HepG2 (cell line): ENCODE measurements around the gene RAB3D. TPM values are rescaled to one million over a fixed set of nuclear protein-coding genes. Genes with fewer than 3 reads are reported as not detected.

ENCODE experiments used
- ERF ChIP-seq: IDR thresholded peaks from 2 replicates; pipeline ENCODE4 v1.6.1; 2018; ENCODE audit warnings: missing biosample characterization, missing genetic modification reagents
- GATA4 ChIP-seq: sonication (generic); IDR thresholded peaks from 2 replicates; pipeline ENCODE4 v1.6.1; 2016; ENCODE audit warnings: antibody characterized with exemption, low read depth, borderline replicate concordance
- HMG20B ChIP-seq: conservative IDR thresholded peaks from 2 replicates; pipeline ENCODE4 v1.6.1; 2016; ENCODE audit warnings: missing genetic modification reagents, missing compliant biosample characterization
- JUNB ChIP-seq: sonication (generic); formaldehyde crosslinking; IDR thresholded peaks from 2 replicates; pipeline ENCODE4 v1.8.0; 2022; ENCODE audit warnings: missing genetic modification reagents, mild to moderate bottlenecking, borderline replicate concordance
- KLF16 ChIP-seq, 2 experiments: sonication (generic) in 1 of 2; formaldehyde crosslinking in 1 of 2; IDR thresholded peaks; 2 replicates each; pipeline versions ENCODE4 v1.6.1 to v1.8.0; 2016 to 2023; ENCODE audit warnings: missing genetic modification reagents in 2 of 2, missing compliant biosample characterization in 1 of 2
- MAF1 ChIP-seq: sonication (generic); formaldehyde crosslinking; IDR thresholded peaks from 2 replicates; pipeline ENCODE4 v1.5.0; 2020; ENCODE audit warnings: missing genetic modification reagents, borderline replicate concordance
- RERE ChIP-seq: IDR thresholded peaks from 2 replicates; pipeline ENCODE4 v1.6.1; 2016; ENCODE audit warnings: low read depth, missing genetic modification reagents, missing compliant biosample characterization
- SNRNP70 ChIP-seq: fragments of 200-400 bp; formaldehyde crosslinking; IDR thresholded peaks from 2 replicates; pipeline ENCODE4 v1.6.1; 2017; ENCODE audit warnings: mild to moderate bottlenecking, low read depth, low read length, moderate library complexity
- ZFP36L1 ChIP-seq: sonication (generic); formaldehyde crosslinking; IDR thresholded peaks from 2 replicates; pipeline ENCODE4 v1.8.0; 2022; ENCODE audit warnings: mild to moderate bottlenecking, missing genetic modification reagents, moderate library complexity
- ZNF160 ChIP-seq: sonication (generic); formaldehyde crosslinking; IDR thresholded peaks from 2 replicates; pipeline ENCODE4 v1.8.0; 2022; ENCODE audit warnings: mild to moderate bottlenecking, inconsistent platforms, missing genetic modification reagents
- ZNF44 ChIP-seq: sonication (generic); formaldehyde crosslinking; IDR thresholded peaks from 2 replicates; pipeline ENCODE4 v1.5.1; 2020; ENCODE audit warnings: mild to moderate bottlenecking, missing genetic modification reagents
- ZNF574 ChIP-seq: sonication (generic); formaldehyde crosslinking; IDR thresholded peaks from 2 replicates; pipeline ENCODE4 v1.4.0; 2020; ENCODE audit warnings: missing genetic modification reagents
- ZNF879 ChIP-seq: sonication (generic); formaldehyde crosslinking; IDR thresholded peaks from 2 replicates; pipeline ENCODE4 v1.8.1; 2023; ENCODE audit warnings: missing genetic modification reagents
- ZSCAN22 ChIP-seq: sonication (generic); formaldehyde crosslinking; IDR thresholded peaks from 2 replicates; pipeline ENCODE4 v1.4.0; 2020; ENCODE audit warnings: mild to moderate bottlenecking, missing genetic modification reagents
- ZSCAN25 ChIP-seq: sonication (generic); formaldehyde crosslinking; IDR thresholded peaks from 2 replicates; pipeline ENCODE4 v1.8.0; 2022; ENCODE audit warnings: mild to moderate bottlenecking, missing genetic modification reagents
- polyA plus RNA-seq, 8 experiments: library from polyadenylated mRNA; depleted of rRNA in 3 of 8; stranded (reverse) in 7 of 8; unstranded in 1 of 8; fragments of >200 nt; fragmentation: Illumina TruSeq in 4 of 8; extraction: Trizol in 4 of 8; gene quantifications; 2 replicates each; pipeline versions ENCODE4 v1.2.1 to v1.2.3, GENCODE V29; 2011 to 2016; ENCODE audit warnings: low read depth in 4 of 8, missing spikeins in 1 of 8, mixed read lengths in 1 of 8; ENCODE audit not compliant: insufficient read depth in 1 of 8
- total RNA-seq, 5 experiments: library from RNA; depleted of rRNA; stranded (reverse); fragments of >200 nt; fragmentation: Illumina TruSeq; extraction: Trizol; gene quantifications; 2 replicates each; pipeline ENCODE4 v1.2.3, GENCODE V29; 2016; ENCODE audit warnings: low read depth in 1 of 5
- TF ChIP-seq, protein P1 (sequence below): sonication (generic); formaldehyde crosslinking; IDR thresholded peaks from 2 replicates; pipeline ENCODE4 v1.4.0; 2020; ENCODE audit warnings: missing genetic modification reagents
- TF ChIP-seq, protein P2 (sequence below): sonication (generic); formaldehyde crosslinking; IDR thresholded peaks from 2 replicates; pipeline ENCODE4 v1.9.0; 2021; ENCODE audit warnings: missing genetic modification reagents, mild to moderate bottlenecking, borderline replicate concordance

The RAB3D gene
- total and polyA plus RNA-seq, 2 of the 13 experiments (the other 11 are each of a cell fraction or from before 2014, with no cell fraction given): 2.0 to 16.1 TPM

GRCh38 chr19:11380653-11381537 is 41.4 kb upstream of the RAB3D start (continued):
- TF ChIP-seq RERE (CRISPR knock-in tag): no peak
- TF ChIP-seq ZNF44 (CRISPR knock-in tag): no peak
- TF ChIP-seq ZSCAN25 (CRISPR knock-in tag): peak; percentile 72; the same call in 1 of the 2 replicates
- peak; percentile 76 for TF ChIP-seq ZNF574
- peak; percentile 59; the same call in 1 of the 2 replicates for TF ChIP-seq HMG20B (CRISPR knock-in tag)
- TF ChIP-seq, protein P1, sequence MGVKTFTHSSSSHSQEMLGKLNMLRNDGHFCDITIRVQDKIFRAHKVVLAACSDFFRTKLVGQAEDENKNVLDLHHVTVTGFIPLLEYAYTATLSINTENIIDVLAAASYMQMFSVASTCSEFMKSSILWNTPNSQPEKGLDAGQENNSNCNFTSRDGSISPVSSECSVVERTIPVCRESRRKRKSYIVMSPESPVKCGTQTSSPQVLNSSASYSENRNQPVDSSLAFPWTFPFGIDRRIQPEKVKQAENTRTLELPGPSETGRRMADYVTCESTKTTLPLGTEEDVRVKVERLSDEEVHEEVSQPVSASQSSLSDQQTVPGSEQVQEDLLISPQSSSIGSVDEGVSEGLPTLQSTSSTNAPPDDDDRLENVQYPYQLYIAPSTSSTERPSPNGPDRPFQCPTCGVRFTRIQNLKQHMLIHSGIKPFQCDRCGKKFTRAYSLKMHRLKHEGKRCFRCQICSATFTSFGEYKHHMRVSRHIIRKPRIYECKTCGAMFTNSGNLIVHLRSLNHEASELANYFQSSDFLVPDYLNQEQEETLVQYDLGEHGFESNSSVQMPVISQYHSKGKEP (CRISPR knock-in tag): no peak
- TF ChIP-seq ZFP36L1 (CRISPR knock-in tag): no peak
- TF ChIP-seq, protein P2, sequence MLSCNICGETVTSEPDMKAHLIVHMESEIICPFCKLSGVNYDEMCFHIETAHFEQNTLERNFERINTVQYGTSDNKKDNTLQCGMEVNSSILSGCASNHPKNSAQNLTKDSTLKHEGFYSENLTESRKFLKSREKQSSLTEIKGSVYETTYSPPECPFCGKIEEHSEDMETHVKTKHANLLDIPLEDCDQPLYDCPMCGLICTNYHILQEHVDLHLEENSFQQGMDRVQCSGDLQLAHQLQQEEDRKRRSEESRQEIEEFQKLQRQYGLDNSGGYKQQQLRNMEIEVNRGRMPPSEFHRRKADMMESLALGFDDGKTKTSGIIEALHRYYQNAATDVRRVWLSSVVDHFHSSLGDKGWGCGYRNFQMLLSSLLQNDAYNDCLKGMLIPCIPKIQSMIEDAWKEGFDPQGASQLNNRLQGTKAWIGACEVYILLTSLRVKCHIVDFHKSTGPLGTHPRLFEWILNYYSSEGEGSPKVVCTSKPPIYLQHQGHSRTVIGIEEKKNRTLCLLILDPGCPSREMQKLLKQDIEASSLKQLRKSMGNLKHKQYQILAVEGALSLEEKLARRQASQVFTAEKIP (CRISPR knock-in tag): no peak
- TF ChIP-seq ZSCAN22: no peak
- TF ChIP-seq KLF16 (CRISPR knock-in tag; IDR thresholded peaks at IDR 0.05): peak in 1 of 2 experiments; percentile 86; a peak in 1 of 4 replicates
- no peak for TF ChIP-seq SNRNP70
- TF ChIP-seq ERF (CRISPR knock-in tag): peak; percentile 79
- TF ChIP-seq JUNB (CRISPR knock-in tag): no peak
- 0 out of 2 replicates have a peak, but pooled peaks have one; percentile 56 for TF ChIP-seq GATA4
- no peak for TF ChIP-seq MAF1
- no peak for TF ChIP-seq ZNF879 (CRISPR knock-in tag)
- TF ChIP-seq ZNF160 (CRISPR knock-in tag): no peak
